Measurements from ENCODE around the gene PTPN7. TPM values are rescaled to one million over a fixed set of nuclear protein-coding genes. Genes with fewer than 3 reads are reported as not detected.

The PTPN7 gene
- total and polyA plus RNA-seq, 2 of the 13 experiments (the other 11 are each of a cell fraction or from before 2014, with no cell fraction given): not detected

DNA sequence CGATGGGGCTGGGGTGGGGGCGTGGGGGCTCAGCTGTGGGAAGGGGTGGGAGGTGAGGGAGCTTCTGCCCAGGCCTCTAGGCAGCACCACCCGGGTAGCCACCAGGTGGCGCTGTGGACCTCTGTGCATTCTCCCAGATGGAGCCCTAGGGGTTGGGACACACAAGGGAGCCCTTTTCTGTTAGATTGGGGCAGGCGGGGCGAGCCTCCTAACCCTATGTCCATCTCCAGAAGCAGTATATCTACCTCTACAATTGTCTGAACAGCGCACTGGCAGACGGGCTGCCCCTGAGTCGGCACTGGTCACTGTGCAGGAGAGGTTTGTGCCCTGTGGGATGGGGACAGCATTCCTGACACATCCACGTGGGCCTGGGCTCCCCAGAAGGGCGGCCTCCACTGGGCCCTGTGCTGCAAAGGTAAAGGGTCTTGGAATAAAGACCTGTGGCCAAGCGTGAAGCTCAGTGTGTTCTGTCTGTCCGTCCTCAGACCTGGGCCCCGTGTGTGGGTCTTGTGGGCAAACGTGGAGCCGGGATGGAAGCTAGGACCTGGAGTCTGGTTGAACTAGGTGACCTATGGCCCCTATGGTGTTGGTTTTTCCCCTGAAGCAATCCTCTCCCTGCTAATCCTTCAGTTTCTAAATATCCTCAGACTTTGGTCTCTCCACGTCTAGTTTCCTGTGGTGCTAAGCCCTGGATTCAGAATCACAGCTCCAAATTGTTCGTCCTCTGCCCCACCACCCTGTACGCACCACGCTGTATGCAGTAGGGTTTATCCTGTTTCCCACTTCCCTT, 28.8 kb upstream of the PTPN7 start (continued):
- TF ChIP-seq ZSCAN25 (CRISPR knock-in tag; IDR thresholded peaks at IDR 0.05) (no peak; the same call in 1 of the 2 replicates), HNRNPL (IDR thresholded peaks at IDR 0.05; ENCODE audit: low read depth, low read length) (no peak), ZNF143 (CRISPR knock-in tag; IDR thresholded peaks at IDR 0.05) (no peak), NFRKB (IDR thresholded peaks at IDR 0.05) (no peak), ZNF777 (CRISPR knock-in tag; IDR thresholded peaks at IDR 0.05) (peak; percentile 86), HOXA9 (CRISPR knock-in tag; IDR thresholded peaks at IDR 0.05; ENCODE audit: borderline replicate concordance) (no peak), HDAC2 (CRISPR knock-in tag; IDR thresholded peaks at IDR 0.05) (no peak), ZNF776 (CRISPR knock-in tag; IDR thresholded peaks at IDR 0.05) (peak; percentile 38; the same call in 1 of the 2 replicates), ZNF230 (CRISPR knock-in tag; IDR thresholded peaks at IDR 0.05) (no peak), ZNF761 (CRISPR knock-in tag; conservative IDR thresholded peaks at IDR 0.05) (no peak), ZNF720 (CRISPR knock-in tag; IDR thresholded peaks at IDR 0.05) (no peak), NR2F1 (CRISPR knock-in tag; IDR thresholded peaks at IDR 0.05) (peak; percentile 60 to 75; a peak in 3 of 4 replicates), AGO1 (IDR thresholded peaks at IDR 0.05; ENCODE audit: low read depth, low read length, poor library complexity, severe bottlenecking) (no peak), ZBTB1 (CRISPR knock-in tag; IDR thresholded peaks at IDR 0.05; ENCODE audit: borderline replicate concordance) (no peak), ZNF558 (CRISPR knock-in tag; IDR thresholded peaks at IDR 0.05; ENCODE audit: borderline replicate concordance) (no peak), DR1 (CRISPR knock-in tag; IDR thresholded peaks at IDR 0.05) (0 out of 2 replicates have a peak, but pooled peaks have one; percentile 24), ZNF101 (CRISPR knock-in tag; IDR thresholded peaks at IDR 0.05; ENCODE audit: borderline replicate concordance, low read depth) (no peak), NPAS2 (CRISPR knock-in tag; IDR thresholded peaks at IDR 0.05; ENCODE audit: borderline replicate concordance) (no peak), NFKB2 (CRISPR knock-in tag; IDR thresholded peaks at IDR 0.05; ENCODE audit: borderline replicate concordance) (0 out of 2 replicates have a peak, but pooled peaks have one; percentile 46), ARID2 (CRISPR knock-in tag; IDR thresholded peaks at IDR 0.05; ENCODE audit: borderline replicate concordance) (no peak), TP53 (CRISPR knock-in tag; conservative IDR thresholded peaks at IDR 0.05) (no peak), CAMTA2 (CRISPR knock-in tag; IDR thresholded peaks at IDR 0.05; ENCODE audit: borderline replicate concordance) (0 out of 2 replicates have a peak, but pooled peaks have one; percentile 23)
- TF ChIP-seq, protein P1, sequence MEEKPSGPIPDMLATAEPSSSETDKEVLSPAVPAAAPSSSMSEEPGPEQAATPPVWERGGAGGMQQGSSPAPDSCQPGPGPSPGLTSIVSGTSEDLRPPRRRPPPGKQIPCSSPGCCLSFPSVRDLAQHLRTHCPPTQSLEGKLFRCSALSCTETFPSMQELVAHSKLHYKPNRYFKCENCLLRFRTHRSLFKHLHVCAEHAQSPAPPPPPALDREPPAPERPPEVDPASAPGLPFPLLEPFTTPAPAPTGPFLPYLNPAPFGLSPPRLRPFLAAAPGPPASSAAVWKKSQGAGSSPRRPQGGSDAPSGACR (CRISPR knock-in tag; IDR thresholded peaks at IDR 0.05): no peak
- TF ChIP-seq, protein P2, sequence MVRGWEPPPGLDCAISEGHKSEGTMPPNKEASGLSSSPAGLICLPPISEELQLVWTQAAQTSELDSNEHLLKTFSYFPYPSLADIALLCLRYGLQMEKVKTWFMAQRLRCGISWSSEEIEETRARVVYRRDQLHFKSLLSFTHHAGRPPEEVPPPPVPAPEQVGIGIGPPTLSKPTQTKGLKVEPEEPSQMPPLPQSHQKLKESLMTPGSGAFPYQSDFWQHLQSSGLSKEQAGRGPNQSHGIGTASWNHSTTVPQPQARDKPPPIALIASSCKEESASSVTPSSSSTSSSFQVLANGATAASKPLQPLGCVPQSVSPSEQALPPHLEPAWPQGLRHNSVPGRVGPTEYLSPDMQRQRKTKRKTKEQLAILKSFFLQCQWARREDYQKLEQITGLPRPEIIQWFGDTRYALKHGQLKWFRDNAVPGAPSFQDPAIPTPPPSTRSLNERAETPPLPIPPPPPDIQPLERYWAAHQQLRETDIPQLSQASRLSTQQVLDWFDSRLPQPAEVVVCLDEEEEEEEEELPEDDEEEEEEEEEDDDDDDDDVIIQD (CRISPR knock-in tag; IDR thresholded peaks at IDR 0.05; ENCODE audit: low read depth): no peak
- TF ChIP-seq, protein P3, sequence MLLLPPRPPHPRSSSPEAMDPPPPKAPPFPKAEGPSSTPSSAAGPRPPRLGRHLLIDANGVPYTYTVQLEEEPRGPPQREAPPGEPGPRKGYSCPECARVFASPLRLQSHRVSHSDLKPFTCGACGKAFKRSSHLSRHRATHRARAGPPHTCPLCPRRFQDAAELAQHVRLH (CRISPR knock-in tag; IDR thresholded peaks at IDR 0.05; ENCODE audit: borderline replicate concordance, low read depth): no peak
- TF ChIP-seq, protein P4, sequence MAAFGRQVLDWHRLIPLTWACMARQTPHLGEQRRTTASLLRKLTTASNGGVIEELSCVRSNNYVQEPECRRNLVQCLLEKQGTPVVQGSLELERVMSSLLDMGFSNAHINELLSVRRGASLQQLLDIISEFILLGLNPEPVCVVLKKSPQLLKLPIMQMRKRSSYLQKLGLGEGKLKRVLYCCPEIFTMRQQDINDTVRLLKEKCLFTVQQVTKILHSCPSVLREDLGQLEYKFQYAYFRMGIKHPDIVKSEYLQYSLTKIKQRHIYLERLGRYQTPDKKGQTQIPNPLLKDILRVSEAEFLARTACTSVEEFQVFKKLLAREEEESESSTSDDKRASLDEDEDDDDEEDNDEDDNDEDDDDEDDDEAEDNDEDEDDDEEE (CRISPR knock-in tag; IDR thresholded peaks at IDR 0.05): no peak
